HG02973 (cell line): Measurements from ENCODE around the gene NGRN.
"Not testable (repeated sequence)": the region's sequence is repeated elsewhere in the genome, so short reads cannot be mapped to it uniquely, and the experiment has no call there.

Experiments
- ATAC-seq: cut with Tn5 transposase; IDR thresholded peaks from one replicate; pipeline ENCODE4 v1.9.1; 2021; ENCODE audit warnings: moderate library complexity; ENCODE audit not compliant: unreplicated experiment

The NGRN gene

GRCh38 chr15:90281637-90282036, 16.2 kb downstream of the NGRN start:
- not testable (repeated sequence) for ATAC-seq

GRCh38 chr15:90286678-90287077, 21.2 kb downstream of the NGRN start:
- no peak for ATAC-seq

GRCh38 chr15:90287101-90287500, 21.6 kb downstream of the NGRN start:
- no peak for ATAC-seq

- no peak for ATAC-seq
Observed at GRCh38 chr15:90287946-90288345, 22.5 kb downstream of the NGRN start.

GRCh38 chr15:90291679-90292356, 26.3 kb downstream of the NGRN start:
- no peak for ATAC-seq

GRCh38 chr15:90293040-90293810, 27.8 kb downstream of the NGRN start:
- not testable (repeated sequence) for ATAC-seq

GRCh38 chr15:90294159-90294558, 28.7 kb downstream of the NGRN start:
- no peak for ATAC-seq

- no peak for ATAC-seq
Observed at GRCh38 chr15:90294601-90295269, 29.3 kb downstream of the NGRN start.

GRCh38 chr15:90295270-90295648, 29.8 kb downstream of the NGRN start:
- no peak for ATAC-seq

- ATAC-seq: not testable (repeated sequence)
Observed at GRCh38 chr15:90296316-90296884, 30.9 kb downstream of the NGRN start.

- ATAC-seq: no peak
Observed at GRCh38 chr15:90297021-90297420, 31.5 kb downstream of the NGRN start.

GRCh38 chr15:90300541-90300940, 35.1 kb downstream of the NGRN start:
- ATAC-seq: no peak

GRCh38 chr15:90300988-90301706, 35.7 kb downstream of the NGRN start:
- no peak for ATAC-seq

- no peak for ATAC-seq
Observed at GRCh38 chr15:90301707-90302300, 36.3 kb downstream of the NGRN start.

- not testable (repeated sequence) for ATAC-seq
Observed at GRCh38 chr15:90305355-90305754, 39.9 kb downstream of the NGRN start.

GRCh38 chr15:90305932-90306331, 40.5 kb downstream of the NGRN start:
- ATAC-seq: no peak

- no peak for ATAC-seq
Observed at GRCh38 chr15:90306560-90306959, 41.1 kb downstream of the NGRN start.

- no peak for ATAC-seq
Observed at GRCh38 chr15:90307661-90308060, 42.2 kb downstream of the NGRN start.

GRCh38 chr15:90309020-90309419, 43.5 kb downstream of the NGRN start:
- no peak for ATAC-seq

- ATAC-seq: no peak
Observed at GRCh38 chr15:90315278-90315982, 50.0 kb downstream of the NGRN start.
